Smooth muscle cell of the brain vasculature (primary cell): ENCODE data around the gene SRC.

Source experiments
- DNase-seq: peaks from one replicate; pipeline ENCODE4 v3.0.0-alpha.2; 2012; ENCODE audit warnings: low read depth, low spot score

The SRC gene

DNA sequence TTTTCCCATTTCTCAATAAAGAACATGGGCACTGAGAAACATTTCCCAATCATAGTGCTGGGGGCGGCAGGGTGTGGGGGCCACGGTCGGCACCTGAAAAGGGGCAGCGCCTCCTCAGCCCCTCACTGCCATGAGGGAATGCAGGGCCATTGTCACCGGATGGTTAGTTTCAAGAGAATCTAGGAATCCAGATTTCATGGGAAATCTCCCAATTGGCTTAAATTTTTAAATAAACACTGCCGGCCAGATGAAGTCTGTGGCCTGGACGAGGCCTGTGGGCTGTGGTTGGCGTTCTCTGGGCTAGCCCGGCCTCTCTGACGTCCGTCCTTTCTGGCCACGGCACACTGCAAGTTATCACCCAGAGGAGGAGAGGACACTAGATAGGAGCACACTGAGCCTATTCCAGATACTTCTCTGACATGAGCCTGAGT, 30.9 kb upstream of the SRC start:
- peak; percentile 29 for DNase-seq

DNA sequence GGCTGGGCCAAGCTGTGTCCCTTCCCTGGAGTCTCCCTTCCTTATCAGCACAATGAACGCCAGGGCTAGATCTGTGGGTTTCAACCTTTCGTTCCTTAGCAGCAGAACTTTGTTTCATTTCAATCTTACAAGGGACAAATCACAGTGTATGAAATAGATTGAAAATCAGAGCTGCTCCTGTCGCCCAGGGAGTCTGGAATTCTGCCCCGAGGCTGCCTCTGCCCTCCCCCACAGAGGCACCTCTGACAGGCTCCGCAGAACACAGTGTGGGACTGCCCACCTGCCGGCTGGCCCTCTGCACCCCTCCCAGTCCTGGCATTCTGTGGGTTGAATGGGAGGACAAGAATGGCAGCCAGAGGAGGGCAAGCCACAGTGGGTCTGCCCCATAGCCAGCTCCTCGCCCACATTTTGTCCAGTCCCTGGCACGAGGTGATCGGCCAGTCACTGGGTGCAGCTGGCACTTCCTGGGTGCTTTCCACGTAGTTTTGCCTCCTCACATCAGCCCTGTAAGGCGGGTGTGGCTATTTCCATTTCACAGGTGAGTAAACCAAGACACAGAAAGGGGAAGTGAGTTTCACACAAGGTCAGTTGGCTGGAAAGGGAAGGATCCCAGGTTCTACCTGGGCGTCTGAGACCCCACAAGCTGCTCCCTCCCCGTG, 30.4 kb upstream of the SRC start:
- DNase-seq = no peak

DNA sequence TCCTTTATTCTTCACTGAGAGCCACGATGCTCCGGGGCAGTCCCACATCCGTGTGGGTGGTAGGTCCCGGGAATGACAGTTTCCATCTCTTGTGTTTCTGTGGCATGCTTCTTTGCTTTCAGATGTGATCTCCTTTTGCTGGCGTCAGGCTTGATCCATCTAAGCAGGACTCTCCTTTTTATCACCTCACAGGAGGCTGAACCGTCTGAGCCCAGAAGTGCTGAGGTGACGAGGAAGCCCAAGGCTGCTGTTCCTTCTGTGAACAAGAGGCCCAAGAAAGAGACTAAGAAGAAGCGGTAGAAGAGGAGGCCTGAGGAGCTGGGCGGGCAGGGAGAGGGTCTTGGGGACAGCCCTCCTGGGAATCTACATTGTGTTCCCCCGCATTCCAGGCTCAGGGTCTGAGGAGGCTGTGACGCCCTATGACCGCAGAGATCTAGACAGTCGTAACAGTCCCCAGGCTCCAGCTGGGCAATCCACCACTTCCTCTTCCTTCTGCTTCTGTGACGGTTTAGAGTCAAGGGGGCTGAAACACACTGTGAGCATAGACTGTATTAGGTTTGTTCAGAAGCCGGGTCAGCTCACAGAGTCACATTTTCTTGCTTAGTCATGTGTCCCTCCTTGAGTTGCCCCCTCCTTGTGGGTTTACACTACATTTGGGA, 29.7 kb upstream of the SRC start:
- DNase-seq = no peak

GRCh38 chr20:37316775-37317170, 29.2 kb upstream of the SRC start:
- DNase-seq = no peak

DNA sequence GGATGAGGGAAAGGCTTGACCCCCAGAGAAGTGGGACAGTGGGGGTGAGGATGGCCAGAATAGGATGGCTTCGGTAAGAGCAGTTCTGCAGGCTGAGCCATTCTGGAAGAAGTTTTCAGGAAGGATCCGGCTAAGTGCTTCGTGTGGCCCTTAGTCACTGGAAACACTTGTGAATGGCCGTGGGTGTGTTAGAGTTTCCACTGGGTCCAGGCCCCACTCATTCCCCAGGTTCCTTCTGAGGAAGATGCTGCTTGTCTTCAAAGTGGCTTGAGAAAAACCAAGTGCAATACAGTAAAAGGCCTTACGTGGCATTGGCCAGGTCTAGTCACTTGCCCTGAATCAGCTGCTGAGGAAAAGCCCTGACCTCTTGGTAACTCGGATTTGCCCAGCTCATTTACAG, 28.6 kb upstream of the SRC start:
- DNase-seq = no peak

DNA sequence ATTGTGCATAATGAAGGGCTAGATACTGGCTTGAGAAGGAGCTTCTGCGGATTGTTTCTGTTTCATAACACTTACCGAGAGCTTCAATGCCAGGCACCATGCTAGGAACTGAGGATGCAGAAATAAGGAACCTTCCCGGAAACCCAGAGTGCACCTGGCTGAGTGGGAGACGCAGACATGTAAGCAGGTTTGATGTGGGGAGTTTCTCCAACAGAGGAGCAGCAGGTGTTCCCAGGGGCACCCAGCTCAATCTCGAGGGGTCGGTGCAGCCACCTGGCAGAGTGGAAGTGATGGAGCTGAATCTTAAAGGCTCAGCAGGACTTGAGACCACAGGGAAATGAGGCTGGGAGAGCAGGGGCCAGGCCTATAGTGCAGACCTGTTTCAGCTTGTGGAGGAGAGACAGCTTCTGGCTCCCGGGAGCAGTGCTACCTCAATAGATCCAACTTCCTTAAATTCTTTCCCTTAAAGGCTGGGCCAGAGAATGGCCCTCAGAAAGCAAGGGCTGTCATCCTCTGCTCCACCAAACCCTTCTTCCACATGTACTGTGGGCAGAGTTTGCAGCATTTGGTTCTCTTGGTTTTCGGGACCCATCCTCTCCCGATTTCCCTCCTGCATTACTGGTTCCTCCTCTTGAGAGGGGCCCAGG, 27.8 kb upstream of the SRC start:
- DNase-seq = no peak

GRCh38 chr20:37319151-37319671, 26.7 kb upstream of the SRC start:
- DNase-seq = no peak

DNA sequence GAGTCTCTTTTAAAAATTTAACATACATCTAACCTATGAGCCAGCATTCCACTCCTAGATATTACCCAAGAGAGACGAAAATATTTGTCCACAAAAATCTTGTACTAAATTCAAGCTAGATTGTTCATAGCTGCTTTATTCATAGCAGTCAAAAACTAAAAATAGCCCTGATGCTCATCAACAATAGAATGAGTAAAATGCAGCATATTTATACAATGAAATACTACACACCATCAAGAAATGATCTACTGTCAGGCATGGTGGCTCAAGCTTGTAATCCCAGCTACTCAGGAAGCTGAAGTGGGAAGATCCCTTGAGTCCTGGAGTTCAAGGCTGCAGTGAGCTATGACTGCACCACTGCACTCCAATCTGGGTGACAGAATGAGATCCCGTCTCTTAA, 22.0 kb upstream of the SRC start:
- no peak for DNase-seq

DNA sequence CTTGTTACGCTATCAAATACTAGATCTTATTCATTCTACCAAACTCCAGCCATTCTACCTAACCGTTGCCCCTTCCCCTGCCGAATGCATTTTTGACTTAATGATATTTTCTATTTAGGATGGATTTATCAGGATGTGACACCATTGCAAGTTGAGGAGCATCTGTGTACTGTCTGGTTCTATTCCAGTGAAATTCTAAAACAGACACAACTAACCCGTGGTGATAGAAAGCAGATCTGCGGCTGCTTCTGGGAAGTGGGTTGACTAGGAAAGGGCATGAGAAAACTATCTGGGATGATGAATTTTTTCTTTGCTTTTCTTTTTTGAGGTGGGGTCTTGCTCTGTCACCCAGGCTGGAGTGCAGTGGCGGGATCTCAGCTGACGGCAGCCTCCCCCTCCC, 20.7 kb upstream of the SRC start:
- DNase-seq = no peak

DNA sequence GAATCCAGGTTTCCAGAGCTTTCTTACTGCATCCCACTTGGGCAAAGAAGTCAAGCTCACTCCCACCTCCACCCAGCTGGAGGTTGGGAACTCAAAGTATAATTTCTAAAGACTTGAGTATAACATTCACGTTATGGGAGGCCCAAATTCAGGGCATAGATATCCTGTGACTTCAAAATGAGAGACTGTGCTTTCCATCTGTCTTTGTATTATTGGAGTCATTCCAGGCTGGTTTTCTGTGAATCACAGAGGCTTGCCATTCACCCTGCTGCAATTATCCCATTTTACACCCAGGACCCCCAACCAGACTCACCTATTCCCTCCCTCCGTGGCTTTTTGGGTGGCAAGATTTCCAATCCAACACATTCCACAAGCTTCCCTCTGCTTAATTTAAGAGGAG, 19.3 kb upstream of the SRC start:
- DNase-seq = no peak

DNA sequence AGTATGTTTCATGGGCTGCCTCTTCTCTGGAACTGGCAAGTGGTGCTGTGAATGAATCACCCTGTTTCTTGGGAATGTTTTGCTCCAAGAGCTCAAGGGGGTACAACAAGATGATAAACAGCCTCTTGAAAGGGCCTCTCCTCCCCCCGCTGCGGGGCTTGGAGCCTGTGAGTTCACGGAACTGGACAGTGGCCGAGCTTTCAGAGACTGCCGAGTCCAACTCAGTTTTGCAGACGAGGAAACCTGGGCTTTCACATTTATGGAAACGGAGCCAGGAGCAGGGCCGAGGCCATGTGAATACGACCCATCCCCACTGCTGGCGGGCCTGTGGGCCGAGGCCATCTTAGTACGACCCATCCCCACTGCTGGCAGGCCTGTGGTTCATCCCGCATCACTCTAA, 18.2 kb upstream of the SRC start:
- DNase-seq = no peak

DNA sequence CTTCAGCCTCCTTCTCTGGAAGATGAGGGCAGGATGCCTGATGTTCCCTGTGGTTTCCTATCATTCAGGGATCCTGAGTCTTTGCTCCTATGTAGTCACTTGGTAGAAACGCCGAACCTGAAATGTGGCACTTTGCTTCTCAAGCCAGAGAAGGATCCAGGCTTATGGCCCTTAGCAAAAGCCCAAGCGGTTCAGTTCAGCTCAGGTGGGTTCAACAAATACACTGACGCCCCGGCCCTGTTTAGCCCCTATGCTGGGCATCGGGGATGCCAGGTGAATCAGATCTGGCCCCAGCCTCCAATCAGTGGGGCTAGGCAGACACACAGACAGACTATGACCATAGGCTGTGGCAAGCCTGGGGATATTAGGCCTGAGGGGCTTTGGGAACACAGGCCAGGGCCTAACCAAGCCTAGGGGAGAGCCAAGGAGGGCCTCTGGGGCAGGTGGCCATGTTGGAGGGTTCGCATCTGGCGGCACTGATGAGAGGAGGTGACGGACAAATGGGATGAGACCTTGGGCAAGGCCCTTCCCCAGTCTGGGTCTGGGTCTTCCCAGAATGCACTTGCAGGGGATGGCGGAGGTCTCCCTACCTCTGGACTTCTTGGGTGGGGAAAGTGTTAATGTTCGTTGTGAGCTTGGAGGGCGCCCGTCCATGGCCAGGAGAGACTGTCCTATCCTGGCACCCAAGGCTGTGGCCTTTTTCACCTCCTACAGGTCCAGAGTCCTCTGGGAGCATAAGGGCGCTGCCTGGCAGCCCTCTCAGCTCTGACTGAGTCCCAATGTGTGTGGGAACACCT, 17.6 kb upstream of the SRC start:
- no peak for DNase-seq

GRCh38 chr20:37329481-37330165, 16.3 kb upstream of the SRC start:
- DNase-seq = no peak

DNA sequence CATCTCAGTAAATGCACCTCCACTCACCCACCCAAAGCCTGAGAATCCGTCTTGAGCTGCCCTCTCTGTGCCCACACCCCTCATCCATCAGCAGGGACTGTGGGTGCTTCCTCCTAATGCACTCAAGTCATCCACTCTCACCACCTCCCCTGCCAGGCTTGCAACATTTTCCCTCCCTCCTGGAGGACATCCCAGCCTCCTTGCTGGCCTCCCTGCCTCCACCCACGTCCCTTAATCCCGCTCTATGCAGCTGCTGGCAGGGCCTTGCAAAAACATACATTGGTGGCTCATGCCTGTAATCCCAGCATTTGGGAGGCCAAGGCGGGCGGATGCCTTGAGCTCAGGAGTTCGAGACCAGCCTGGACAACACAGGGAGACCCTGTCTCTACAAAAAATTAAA, 15.6 kb upstream of the SRC start:
- DNase-seq = no peak

DNA sequence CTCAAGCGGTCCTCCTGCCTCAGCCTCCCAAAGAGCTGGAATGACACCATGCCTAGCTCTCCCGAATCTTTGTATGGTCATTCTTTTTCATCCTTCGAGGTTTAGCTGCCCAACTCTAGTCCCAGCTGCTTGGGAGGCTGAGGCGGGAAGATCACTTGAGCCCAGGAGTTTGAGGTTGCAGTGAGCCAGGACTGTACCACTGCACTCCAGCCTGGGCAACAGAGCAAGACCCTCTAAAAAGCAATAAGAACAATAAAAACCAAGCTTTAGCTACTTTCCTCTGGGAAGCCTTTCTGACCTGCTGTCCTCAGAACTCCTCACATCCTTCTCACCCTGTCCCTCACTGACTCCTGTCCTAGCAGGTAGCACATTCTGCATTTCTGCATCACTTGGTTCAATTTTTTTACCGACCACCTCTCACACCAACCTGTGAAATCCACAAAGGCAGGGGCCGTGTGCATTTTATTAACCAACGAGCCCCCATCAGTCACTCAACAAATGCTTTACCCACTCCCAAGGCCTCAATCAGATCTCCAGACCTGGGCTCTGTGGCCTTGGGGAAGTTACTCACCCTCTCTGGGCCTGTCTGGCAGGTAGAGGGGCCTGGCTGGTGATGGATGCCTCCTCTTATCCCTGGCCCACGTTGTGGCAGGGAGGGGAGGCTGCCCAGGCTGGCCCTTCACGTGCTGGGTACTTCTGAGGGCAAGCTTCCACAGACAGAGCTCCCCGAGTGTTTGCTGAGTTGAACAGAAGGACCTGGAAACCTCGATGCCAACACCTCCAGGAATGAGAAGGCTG, 14.7 kb upstream of the SRC start:
- DNase-seq = no peak

- DNase-seq = no peak
These were observed 12.7 kb upstream of the SRC start for GRCh38 chr20:37333130-37333847.

GRCh38 chr20:37333848-37334318, 12.1 kb upstream of the SRC start:
- no peak for DNase-seq

DNA sequence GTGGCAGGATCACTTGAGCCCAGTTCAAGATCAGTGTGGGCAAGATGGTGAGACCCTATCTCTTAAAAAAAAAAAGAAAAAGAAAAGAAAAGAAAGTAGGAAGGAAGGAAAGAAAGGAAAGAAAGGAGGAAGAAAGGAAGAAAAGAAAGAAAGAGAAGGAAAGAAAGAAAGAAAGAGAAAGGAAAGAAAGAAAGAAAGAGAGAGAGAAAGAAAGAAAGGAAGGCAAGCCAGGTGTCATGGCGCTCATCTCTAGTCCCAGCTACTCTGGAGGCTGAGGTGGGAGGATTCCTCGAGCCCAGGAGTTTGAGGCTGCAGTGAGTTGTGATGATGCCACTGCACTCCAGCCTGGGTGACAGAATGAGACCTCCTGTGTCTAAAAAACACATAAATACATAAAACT, 11.5 kb upstream of the SRC start:
- no peak for DNase-seq

DNA sequence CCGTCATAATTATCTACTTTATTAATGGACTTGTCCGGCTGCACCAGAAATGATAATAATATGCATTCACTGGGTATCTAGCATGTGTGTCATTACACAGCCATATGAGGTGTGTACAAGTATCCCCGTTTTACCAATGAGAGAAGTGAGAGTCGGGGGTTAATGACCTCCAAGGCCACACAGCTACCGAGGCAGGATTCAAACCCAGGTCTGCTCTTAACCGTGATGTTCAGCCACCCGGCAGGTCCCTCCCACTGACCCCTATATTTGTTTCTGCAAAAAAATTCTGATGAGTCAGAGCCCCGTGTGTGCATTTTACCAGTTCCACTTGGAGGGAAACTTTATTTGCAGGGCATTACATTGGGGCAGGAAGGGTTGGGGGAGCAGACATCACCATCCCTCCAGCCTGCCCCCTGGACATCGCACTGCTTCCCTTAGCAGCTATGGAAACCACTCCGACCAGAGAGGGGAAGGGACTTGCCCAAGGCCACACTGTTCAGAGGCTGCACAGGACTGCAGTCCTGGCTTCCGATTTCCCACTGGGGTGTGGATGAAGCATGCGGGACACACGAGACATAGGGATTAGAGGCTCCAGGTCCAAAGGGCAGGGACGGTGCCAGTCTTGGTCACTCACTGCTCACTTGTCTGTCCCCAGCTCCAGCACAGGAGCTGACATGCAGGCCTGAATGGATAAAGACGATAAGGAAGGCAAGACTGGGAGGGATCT, 10.1 kb upstream of the SRC start:
- no peak for DNase-seq
